ENCODE data around the gene DNAJC8.

DNAJC8 gene, protein sequence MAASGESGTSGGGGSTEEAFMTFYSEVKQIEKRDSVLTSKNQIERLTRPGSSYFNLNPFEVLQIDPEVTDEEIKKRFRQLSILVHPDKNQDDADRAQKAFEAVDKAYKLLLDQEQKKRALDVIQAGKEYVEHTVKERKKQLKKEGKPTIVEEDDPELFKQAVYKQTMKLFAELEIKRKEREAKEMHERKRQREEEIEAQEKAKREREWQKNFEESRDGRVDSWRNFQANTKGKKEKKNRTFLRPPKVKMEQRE

DNA sequence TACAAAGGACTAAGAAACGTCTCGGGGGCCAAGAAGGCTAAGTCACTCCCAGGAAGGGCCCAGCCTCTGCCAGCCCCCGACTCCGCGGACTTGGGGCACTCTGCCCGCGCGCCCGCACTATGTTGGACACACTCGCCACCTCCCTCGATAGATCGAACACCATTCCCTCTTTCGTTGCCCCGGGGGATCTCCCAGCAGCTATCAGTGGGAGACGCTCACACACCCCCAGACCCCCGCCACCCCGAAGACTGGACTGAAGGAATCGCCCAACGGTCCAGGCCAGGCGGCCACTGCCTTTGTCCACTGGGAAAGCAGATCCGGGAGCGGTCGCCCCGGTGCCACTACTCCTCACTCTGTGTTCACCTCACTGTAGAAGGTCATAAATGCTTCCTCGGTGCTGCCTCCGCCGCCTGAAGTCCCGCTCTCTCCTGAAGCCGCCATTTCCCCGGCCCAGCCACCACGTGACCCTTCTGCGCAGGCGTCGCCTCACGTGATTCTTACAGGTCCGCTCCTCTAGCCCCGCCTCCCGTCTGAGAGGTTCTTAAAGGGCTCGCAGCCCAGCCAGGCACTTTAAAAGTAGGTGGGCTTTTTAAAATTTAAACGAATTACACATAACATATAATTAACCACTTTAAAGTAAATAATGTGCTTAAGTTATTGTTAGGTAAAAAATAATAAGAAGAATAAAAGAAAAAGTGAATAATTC lies at the start of gene DNAJC8:
TSS of gene DNAJC8 (minus strand) at position 472 of the 706 bp plus-strand sequence. CDS start at position 441, 31 bp downstream.
- DNase-seq = peak; percentile 99

DNA sequence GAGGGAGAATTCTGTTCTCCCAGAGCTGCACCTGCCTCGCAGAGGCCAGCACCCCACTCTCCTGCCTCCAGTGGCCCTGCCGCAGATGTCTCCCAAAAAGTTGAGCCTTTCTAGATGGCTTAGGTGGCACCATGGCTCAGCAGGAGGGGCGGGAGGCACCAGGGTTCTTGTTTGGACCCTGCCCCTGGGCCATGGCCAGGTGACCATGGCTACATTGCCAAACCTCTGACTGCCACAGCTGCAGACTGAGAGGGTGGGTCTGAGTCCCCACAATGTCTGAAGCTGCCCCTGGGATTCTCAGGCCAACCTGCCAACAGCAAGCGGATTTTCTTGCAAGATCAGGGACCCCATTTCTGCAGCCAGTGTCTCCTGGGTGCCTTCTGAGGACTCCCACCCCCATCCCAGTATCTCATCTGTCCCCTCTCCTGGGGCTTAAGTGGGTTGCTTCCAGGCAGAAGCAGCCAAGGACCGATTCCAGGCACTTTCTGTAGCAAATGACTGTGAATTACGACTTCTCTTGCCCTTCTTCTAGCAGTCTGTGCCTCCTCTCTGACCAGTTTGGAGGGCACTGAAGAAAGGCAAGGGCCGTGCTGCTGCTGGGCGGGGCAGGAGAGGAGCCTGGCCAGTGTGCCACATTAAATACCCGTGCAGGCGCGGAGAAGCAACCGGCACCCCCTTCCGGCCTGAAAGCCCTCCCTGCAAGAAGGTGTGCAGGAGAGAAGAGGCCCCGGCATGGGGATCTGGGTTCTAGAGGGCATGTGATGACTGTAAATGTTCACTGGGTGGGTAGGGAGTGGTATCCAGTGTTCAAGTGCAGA lies 49.0 kb upstream of the DNAJC8 start:
- no peak for DNase-seq

DNA sequence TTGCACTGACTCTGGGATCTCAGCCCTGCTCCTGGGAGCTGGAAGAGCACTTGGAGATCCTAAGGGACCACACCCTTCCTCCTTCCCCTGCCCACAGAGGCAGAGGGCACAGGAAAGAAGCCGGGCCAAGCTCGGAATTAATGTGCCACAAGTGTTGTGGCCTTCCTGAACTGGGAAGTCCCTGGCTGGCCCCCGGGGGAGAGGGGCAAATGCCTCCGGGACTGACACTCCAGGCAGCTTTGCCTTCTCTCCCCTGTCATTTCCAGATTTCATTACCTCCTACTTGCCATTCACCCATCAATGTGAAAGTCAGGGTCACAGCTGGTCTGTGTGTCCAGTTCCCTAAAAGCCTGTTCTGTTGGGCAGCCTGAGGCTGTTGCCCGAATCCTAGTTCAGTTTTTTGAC lies 48.1 kb upstream of the DNAJC8 start:
- DNase-seq = no peak

DNA sequence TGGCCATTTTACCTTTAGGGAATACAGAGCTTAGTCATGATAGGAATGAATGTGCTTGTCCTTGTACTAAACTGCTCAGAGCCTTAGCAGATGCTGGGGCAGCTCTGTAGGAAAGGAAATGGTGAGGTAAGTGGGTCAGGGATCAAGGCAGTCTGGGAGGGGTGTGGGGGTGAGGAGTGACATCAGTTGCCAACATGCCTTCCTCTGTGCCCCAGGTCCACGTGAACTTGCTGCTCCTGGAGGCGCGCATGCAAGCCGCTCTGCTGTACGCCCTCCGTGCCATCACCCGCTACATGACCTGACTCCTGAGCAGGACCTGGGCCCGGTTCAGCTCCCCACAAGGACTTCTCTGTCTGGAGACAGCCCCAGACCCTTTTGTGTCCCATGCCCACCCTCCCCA lies 47.7 kb upstream of the DNAJC8 start:
- no peak for DNase-seq

DNA sequence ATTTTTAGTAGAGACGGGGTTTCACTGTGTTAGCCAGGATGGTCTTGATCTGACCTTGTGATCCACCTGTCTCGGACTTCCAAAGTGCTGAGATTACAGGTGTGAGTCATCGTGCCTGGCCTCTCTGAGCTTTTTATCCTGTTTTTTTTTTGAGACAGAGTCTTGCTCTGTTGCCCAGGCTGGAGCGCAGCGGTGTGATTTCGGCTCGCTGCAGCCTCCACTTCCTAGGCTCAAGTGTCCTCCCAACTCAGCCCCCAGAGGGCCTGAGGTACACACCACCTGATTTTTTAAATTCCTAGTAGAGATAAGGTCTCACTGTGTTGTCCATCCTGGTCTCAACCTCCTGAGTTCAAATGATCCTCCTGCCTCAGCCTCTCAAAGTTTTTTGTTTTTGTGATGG lies 46.9 kb upstream of the DNAJC8 start:
- DNase-seq = no peak

DNA sequence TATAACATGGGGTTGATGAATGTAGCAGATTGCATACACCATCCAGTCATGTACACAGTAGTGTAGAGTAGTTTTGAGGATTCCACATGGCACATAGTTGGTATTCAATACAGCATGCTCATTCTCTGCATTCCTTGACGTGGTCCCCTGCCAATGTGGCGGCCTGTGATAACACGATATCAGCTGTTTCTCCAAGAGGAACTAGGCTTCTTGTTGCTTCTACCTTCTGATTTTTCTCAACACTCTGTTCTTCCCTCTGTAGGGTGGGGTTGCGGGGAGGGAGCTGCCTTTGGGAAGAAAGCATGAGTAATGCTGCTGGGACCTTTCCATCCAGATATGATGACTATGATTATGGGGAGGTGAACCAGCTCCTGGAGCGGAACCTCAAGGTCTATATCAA lies 45.9 kb upstream of the DNAJC8 start:
- peak; percentile 62 for DNase-seq

DNA sequence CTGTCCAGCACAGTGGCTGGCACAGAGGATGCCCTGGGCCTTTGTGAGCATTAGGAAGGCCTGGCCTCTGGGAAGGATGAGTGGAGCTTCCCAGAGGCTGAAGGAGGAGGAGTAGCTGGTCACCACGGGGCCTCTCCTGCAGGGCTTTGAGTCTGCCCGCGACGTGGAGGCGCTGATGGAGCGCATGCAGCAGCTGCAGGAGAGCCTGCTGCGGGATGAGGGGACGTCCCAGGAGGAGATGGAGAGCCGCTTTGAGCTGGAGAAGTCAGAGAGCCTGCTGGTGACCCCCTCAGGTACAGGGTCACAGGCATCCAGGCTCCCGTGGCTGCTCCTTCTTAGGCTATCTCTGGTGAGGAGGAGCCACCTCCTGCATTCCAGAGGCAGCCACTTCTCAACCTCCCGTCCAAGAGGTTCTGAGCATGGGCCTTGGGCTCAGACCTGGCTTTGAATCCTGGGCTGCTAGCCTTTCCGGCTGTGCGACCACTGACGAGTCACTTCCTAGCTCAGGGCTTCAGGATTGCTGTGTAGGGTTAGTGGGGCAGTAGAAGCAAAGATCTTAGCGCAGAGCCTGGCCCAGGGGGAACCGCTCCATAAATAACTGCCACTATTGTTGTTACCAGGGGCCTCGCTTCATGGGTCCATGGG lies 40.5 kb upstream of the DNAJC8 start:
- DNase-seq = no peak

DNA sequence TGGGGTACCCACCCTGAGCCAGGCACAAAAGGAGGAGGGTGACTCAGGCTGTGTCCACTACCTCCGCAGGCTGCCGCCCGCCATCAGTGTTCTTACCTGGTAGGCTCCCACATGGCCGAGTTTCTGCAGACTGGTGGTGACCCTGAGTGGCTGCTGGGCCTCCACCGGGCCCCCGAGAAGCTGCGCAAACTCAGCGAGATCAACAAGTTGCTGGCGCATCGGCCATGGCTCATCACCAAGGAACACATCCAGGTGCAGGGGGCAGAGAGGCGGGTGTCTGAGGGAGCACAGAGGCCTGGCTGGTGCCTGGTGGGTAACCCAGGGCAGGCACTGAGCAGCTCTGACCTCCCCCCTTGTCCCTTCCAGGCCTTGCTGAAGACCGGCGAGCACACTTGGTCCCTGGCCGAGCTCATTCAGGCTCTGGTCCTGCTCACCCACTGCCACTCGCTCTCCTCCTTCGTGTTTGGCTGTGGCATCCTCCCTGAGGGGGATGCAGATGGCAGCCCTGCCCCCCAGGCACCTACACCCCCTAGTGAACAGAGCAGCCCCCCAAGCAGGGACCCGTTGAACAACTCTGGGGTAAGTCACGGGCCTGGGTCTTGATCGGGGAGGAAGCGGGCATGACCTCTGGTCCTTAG lies 39.5 kb upstream of the DNAJC8 start:
- no peak for DNase-seq

DNA sequence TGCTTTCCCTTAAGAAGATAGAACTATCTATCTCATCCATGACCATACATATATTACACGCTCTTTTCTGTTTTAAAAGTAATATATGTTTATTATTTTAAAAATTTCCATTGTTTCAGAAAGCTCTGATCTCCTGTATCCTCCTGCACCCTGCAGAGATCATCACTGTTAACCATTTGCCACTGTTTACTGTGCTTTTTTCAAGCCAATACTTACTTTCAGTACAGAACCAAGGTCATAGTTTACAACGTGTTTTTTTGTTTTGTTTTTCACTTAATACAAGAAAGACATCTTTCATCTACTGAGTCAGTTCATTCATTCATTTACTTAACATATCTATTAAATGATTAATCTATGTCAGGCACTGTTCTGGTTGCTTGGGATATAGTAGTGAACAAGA lies 36.7 kb upstream of the DNAJC8 start:
- no peak for DNase-seq

DNA sequence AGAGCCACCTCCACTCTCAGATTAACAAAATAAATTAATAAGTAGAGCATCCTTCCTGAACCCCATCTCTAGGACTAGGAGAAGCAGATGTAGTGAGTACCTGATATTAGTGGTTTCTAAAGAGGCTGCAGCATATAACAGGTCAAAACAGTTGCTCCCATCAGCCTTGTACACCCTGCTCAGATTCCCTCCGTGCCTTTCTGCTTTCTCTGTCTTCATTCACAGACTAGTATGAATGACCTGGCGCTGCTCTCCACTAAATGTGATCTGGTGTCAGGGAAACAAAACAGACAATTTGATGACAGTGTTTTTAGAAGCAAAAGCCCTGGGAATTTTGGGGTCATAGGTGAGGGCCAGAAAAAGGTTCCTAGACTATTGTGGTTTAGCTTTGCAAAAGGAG lies 34.8 kb upstream of the DNAJC8 start:
- no peak for DNase-seq

DNA sequence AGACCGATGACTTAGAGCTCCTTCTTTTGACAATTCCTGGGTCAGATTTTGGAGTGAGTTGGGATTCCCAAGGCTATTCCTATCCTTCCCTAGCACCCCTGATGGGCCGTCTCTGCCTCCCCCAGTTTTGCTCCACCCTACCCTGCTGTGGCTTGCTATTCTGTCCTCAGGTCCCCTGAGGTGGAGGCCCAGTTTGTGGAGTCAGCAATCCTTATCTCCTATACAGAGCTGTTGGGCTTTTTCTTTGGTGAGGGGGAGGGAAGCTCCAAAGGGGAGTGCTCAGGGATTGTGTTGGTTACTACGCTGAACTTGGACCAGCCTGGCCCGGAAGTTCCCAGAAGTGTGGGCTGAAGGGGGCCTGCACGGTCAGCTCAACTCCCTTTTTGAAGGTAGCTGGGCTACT lies 34.1 kb upstream of the DNAJC8 start:
- DNase-seq = peak; percentile 62

DNA sequence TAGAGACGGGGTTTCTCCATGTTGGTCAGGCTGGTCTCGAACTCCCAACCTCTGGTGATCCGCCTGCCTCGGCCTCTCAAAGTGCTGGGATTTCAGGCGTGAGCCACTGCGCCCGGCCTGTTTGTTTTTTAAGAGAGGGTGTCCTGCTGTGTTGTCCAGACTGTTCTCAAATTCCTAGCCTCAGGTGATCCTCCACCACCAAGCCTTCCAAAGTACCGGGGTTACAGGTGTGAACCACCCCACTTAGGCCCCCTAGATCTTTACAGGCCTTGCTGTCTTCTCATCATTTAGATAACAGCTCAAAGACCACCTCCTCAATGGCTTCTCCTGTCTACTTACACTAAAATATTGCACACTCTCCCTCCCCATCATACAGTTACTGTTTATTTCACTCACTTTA lies 32.7 kb upstream of the DNAJC8 start:
- no peak for DNase-seq

DNA sequence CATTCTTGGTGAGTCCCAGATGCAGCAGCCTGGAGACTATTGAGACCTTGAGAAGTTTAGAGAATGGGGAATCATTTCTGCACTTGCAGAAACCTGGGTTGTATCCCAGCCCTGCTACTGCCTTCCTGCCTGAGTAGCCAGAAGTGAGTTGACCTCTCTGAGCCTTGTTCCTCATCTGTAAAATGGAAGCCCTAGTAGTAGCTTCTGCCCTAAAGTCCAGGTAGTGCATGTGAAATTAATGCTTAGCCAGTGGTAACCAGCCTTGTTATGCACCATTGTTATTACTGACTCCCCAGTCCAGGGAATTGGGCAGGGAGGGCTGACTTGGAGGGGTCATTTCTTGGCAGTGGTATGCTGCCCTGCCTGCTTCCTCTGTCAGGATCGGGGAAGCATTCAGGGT lies 32.1 kb upstream of the DNAJC8 start:
- DNase-seq = no peak

DNA sequence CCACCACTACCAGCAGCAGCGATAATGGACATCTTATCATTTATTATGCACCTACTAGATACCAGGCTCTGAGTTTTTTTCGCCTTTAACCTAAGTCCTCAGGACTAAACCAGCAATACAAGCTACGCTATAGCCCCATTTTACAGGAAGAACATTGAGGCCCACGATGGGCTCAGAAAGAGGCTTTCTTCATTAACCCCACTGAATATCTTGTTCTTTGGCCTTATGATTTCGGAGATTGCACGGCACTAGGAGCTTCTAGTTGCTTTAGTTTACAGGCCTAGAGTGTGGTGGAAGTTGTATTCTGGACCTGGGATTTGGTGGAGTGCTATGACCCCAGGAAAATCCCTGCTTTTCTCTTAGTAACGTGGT lies 28.0 kb upstream of the DNAJC8 start:
- no peak for DNase-seq

DNA sequence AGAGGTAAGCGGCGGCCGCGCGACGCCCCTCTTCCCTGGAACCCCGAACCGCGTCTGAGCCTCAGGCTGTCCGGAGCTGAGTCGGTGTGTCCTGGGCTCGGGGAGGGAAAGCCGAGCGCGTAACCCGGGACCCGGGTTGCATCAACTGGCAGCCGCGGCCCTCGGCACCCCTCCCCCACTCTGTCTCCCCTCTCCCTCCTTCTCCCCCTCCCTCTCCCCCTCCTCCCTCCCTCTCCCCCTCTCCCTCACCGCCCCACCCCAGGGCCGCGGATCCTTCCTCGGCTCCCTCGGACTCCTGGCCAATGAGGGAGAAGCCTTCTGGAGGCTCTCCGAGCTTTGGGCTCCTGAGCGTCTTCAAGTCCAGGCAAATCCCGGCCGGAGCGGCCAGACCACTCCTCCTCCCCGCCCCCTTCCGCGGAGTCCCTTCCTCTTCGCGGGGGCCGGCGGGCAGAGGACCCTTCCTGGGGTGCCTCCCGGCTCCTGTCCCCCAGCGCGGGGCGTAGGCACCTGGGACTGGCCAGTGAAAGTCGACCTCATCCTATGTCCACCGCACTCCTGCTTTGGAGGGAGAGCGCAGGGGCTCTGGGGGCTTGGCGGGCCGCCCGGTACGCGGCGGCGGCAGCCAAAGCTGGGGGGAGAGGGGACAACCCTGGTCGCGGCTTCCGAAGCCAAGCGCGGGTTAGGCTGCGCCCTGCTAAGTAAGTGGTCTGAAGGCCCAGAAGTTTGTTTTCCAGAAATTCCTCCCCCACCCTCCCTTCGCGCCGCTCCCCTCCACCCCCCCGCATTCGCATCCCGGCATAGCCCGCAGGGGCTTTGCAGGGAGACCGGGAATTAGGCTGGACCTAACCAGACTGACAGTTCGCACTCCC lies 27.3 kb upstream of the DNAJC8 start:
- DNase-seq = peak; percentile 46

DNA sequence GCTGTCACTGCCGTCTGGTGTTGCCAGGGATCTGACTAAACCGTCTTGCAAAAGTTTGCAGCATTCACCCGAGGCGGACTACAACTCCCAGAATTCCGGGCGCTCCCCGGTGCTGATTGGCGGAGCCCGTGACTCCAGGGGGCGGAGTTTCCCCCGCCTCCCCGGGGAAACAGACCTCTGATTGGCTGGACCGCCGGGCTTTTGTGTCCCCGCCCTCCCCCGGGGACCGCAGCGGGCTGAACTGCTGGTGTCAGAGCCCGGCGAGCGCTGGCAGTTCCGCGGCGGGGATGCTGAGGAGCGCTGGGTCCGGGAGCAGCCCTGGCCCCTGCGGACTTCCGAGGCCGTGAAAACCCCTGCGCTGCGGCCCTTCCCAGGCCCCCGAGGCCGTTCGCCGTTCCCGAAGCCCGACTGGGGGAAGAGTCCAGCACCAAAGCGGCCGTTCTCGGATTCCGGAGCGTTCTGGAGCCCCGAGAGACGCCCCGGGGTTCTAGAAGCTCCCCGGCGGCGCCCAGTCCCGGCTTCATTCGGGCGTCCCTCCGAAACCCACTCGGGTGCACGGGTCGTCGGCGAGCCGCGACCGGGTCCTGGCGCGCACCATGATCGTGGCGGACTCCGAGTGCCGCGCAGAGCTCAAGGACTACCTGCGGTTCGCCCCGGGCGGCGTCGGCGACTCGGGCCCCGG lies 26.6 kb upstream of the DNAJC8 start, which contains the start of gene SESN2:
TSS of gene SESN2 (plus strand) at position 267 of the 682 bp plus-strand sequence. CDS start at position 597, 330 bp downstream.
- DNase-seq = peak; percentile 99

DNA sequence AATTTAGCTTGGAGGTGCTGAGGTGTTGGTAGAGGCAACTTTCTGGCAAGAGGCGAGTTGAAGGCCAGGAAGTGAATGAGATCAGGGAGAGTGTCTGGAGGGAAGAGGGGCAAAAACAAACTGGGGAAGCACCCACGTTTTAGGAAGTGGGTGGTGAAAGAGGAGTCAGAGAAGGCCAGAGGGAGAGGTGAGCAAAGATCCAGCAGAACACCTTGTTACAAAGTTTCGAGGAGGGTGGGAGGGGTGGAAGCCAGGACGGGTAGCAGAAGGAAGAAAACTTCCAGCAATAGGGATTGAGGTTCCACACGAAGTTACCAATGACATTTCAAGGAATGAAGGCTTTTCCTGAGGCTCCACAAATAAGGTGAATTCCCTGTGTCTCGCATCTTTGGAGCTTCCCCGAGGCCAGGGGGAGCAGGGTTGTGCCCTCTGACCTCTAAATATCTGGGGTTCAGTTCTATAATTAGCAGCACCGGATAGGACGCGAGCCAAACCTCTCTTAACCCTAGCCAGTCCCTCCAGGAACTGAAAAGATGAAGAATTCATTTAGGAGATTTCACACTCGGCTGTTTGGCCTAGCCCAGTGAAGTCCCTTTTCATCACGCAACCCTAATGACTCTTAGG lies 25.9 kb upstream of the DNAJC8 start:
- DNase-seq = no peak

DNA sequence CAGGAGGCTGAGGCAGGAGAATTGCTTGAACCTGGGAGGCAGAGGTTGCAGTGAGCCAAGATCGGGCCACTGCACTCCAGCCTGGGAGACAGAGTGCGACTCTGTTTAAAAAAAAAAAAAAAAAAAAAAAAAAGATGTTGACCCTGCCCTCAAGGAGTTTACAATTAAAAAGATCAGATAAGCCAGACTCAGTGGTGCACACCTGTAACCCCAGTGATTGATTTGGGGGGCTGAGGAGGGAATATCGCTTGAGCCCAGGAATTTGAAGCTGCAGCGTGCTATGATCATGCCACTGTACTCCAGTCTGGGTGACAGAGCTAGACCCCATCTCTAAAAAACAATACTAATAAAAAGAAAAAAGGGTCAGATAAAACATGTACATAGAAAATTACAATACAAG lies 24.9 kb upstream of the DNAJC8 start:
- no peak for DNase-seq

DNA sequence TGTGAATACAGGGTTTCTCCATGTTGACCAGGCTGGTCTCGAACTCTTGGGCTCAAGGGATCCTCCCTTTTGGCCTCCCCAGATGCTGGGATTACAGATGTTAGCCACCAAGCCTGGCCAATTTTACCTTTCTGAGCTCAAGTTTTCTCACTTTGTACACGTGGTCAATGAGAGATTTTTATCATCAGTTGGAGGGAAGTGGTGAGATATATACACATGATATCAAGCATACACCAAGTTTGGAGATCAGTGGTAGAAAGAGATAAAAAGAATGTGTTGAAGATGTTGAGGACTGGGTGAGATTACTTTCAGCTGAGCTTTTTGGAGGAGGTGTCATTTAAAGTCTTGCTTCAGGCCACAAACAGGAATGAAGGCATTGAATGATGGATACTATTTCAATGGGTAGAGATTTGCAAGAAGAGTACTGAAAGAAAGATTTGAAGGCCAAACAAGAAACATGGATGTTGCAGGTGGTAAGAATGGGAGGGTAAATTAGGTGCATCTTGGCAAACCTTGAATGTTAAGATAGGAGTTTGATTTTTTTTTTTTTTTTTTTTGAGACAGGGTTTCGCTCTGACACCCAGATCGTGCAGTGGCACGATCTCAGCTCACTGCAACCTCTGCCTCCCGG lies 23.5 kb upstream of the DNAJC8 start:
- DNase-seq = peak; percentile 62

DNA sequence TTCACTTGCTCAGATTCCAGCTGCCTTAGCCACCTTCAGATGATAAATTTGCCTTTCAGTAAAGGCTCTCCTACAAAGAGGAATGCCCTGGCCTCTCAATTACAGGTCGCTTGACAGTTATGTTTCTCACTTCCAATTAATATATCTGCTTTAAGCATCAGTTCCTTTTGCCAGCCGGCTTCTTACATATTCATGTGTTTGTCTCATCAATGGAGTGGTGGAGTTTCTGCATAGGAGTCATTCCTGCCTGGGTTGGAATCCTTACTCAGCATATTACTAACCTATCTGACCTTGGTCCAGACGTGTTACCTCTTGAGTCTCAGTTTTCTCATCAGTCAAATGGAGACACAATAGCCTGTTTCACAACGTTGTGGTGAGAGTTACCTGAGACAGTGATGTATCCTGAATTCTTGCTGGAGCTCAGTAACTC lies 17.1 kb upstream of the DNAJC8 start:
- no peak for DNase-seq
